ENCODE measurements around the gene RPS6KA2. TPM values are rescaled to one million over a fixed set of nuclear protein-coding genes. Genes with fewer than 3 reads are reported as not detected.

Gene RPS6KA2
- total RNA-seq, 4 donors from 2014 or later = 52.1 to 84.8 (median 58.7) TPM

DNA sequence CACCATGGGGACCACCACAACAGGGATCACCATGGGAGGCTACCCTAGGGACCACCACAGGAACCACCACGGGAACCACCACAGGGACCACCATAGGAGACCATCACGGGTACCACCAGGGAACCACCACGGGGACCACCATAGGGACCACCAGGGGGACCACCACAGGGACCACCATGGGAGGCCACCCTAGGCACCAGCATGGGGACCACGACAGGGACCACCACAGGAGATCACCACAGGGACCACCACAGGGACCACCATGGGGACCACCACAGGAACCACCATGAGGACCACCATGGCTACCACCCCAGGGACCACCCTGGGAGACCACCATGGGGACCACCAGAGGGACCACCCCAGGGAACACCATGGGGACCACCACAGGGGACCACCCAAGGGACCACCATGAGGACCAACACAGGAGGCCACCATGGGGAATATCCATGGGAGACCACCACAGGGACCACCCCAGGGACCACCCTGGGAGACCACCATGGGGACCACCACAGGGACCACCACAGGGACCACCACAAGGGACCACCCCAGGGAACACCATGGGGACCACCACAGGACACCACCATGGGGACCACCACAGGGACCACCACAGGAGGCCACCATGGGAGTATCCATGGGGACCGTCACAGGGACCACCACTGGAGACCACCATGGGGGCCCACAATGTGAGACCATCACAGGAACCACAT, 176.7 kb downstream of the RPS6KA2 start:
- ATAC-seq (ENCODE audit: low FRiP score) (peak; percentile 19), DNase-seq (ENCODE audit: low spot score) (no peak)
- no peak for TF ChIP-seq CTCF (IDR thresholded peaks at IDR 0.05)

DNA sequence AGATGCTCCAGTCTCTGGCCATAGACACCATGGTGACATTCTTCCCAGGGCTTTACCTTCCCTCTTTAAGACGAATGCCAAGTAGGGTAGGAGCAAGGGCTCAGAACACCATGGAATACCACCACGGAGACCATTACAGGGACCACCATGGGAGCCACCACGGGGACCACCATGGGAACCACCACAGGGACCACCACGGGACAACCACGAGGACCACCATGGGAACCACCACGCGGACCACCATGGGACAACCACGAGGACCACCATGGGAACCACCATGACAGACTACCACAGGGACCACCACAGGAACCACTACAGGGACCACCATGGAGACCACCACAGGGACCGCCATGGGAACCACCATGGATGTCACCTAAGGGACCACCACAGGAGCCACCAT, 177.4 kb downstream of the RPS6KA2 start:
- DNase-seq (ENCODE audit: low spot score) (no peak), ATAC-seq (ENCODE audit: low FRiP score) (peak; percentile 19)
- no peak for TF ChIP-seq CTCF (IDR thresholded peaks at IDR 0.05)

- ATAC-seq (ENCODE audit: low FRiP score) (no peak), DNase-seq (ENCODE audit: low spot score) (no peak)
- TF ChIP-seq CTCF (IDR thresholded peaks at IDR 0.05) = no peak
These were observed 178.0 kb downstream of the RPS6KA2 start for GRCh38 chr6:166449036-166449435.

DNA sequence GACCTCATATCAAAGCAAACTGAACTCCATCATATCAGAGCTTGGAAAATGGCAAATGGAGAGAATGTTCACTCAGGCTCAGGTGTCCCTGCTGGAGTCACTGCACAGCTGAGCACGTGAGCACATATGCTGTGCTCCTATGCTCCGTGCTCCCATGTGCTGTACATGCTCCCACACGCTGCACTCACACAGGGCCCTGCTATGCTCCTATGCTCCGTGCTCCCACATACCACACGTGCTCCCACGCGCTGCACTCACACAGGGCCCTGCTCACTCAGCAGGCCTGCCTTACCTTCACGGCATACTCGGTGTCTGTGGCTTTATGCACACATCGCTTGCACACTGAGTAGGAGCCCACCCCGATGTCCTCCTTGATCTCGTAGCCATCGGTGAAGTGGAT, 178.6 kb downstream of the RPS6KA2 start:
- ATAC-seq (ENCODE audit: low FRiP score) = no peak
- DNase-seq (ENCODE audit: low spot score) = no peak
- no peak for TF ChIP-seq CTCF (IDR thresholded peaks at IDR 0.05)

DNA sequence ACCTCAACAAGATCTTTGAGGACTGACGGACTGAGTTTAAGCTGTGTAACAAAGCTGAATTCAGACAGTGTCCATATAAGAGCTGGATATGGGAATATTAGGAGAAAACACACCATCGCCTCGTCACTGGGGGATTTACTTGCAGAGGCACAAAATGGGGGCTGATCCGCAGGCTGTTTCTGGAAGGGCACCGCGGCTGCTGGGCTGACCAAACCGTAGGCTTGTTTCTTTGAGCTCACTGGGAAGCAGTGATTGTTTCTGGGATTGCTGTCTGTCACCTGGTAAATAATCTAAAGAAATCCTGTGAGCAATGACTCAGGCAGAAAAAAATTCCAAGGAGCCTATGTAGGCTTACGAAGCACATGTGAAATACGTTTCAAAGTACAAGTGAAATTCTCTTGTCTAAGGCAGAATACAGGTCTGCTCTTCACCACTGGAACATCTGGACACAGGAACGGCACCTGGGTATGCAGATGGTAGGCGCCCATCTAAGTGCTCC, 180.4 kb downstream of the RPS6KA2 start:
- no peak for DNase-seq (ENCODE audit: low spot score)
- TF ChIP-seq CTCF (IDR thresholded peaks at IDR 0.05) = no peak

GRCh38 chr6:166446146-166446545, 180.9 kb downstream of the RPS6KA2 start:
- no peak for ATAC-seq (ENCODE audit: low FRiP score)
- no peak for TF ChIP-seq CTCF (IDR thresholded peaks at IDR 0.05)
- no peak for DNase-seq (ENCODE audit: low spot score)

More for the DNA sequence above, 180.4 kb downstream of the RPS6KA2 start:
- ATAC-seq (ENCODE audit: low FRiP score) = no peak

GRCh38 chr6:166444446-166444845, 182.6 kb downstream of the RPS6KA2 start:
- TF ChIP-seq CTCF (IDR thresholded peaks at IDR 0.05) = no peak
- DNase-seq (ENCODE audit: low spot score) = no peak
- no peak for ATAC-seq (ENCODE audit: low FRiP score)

Measured in omental fat pad (tissue), 4 donors.